ENCODE measurements around the gene CUBN.

CUBN gene

DNA sequence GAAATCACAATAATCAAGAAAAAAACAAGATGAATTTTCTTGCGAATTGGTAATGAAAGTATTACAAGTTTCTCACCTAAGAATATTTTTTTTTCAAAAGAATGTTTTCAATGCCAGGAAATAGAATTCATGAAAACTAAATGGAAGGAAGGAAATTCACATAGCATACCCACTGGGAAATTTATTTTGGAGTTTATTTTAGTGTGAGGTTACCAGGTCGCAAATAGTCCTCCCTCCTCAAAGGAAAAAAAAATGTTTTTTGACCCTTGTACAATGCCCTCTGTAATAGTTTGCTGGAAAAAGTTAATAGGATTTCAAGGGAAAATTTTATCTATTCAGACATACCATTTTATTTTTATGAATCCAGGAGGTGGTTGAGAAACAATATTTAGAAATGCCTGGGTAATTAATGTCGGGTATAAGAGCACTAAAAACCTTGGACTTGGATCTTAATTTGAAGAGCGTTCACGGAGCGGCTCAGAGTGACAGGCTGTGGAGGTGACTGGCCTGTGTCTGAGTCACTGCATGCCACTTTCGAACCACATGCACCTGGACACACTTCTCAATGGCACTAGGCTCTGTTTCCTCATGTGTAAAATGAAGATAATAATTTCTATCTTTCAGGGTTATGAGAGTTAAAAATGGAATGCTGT is 28.2 kb downstream of the CUBN start:
- DNase-seq: no peak

DNA sequence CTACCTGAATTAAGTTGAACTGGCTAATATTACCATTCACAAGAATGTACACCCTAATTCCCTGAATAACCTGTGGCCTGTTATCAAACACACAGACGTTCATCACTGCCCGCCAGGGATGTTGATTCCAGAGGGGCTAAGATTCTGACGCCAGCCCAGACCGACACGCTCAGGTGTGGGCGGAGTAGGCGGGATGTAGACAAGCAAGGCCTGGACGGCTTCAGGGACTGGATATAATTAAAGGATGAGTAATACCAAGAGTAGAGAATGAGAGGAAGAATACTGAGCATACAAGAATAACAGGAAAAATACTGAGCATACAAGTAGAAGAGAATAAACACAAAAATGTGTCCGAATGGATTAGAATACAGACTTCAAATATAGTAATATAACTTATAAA is 29.0 kb downstream of the CUBN start:
- DNase-seq: no peak

DNA sequence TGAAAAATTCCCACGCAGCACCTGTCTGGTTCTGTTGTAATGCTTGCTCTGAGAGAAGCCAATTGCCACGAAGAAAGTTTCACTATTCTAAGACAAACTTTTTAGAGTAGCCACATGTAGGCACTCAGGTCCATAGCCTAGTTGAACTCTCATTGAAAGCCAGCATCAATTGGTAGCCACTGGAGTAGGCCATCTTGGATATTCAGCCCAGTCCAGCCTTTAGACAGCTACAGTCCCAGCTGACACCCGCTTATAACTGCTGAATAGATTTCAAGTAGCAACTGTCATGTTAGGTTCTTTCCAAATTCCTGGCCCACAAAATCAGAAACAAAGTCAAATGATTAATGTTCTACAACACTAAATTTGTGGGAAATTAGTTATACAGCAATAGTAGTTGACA is 31.6 kb downstream of the CUBN start:
- DNase-seq: no peak

DNA sequence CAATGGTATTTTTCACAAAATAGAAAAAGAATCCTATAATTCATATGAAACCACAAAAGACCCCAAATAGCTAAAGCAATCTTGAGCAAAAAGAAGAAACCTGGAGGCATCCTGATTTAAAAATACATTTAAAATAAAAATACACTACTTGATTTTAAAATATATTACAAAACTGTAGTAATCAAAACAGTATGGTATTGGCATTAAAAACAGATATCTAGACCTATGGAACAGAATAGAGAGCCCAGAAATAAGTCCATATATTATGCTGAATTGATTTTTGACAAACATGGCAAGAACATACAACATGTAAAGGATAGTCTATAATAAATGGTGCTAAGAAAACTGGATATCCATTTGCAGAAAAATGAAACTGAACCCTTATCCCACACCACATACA is 34.8 kb downstream of the CUBN start:
- DNase-seq: no peak

DNA sequence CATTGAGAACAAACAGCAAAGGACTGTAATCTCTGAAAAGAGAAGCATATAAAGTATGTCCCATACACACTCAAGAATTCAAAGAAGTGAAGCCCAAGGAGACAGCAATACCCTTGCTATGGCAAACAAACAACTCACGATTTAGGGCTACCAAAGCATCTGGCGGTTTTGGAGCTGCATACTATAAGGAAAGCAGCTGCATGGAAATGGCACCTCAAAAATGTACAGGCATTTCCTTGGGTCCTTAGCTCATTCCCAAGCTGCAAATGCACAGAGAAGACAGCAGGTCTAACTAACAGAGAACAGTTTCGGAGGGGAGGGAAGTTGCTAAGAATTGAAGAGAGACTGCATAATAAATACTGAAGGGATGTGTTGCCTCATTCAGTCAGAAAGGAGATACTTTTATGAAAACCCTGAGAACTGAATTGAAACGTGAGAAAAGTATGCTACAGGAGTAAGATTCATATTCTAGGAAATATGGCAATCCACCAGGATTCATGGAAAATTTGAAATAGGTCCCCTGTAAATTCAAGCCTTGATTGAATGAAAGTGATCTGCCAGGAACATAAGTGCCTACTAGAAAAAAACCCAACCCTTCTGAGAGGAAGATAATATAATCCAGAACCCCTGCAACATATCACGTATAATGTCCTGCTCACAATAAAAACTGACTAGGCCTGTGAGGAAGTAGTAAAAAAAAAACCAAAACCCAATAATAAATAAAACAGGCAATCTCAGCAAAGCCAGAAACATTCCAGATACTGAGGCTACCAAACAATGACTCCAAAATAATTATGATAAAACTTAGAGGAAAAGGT is 36.4 kb downstream of the CUBN start:
- DNase-seq: no peak

DNA sequence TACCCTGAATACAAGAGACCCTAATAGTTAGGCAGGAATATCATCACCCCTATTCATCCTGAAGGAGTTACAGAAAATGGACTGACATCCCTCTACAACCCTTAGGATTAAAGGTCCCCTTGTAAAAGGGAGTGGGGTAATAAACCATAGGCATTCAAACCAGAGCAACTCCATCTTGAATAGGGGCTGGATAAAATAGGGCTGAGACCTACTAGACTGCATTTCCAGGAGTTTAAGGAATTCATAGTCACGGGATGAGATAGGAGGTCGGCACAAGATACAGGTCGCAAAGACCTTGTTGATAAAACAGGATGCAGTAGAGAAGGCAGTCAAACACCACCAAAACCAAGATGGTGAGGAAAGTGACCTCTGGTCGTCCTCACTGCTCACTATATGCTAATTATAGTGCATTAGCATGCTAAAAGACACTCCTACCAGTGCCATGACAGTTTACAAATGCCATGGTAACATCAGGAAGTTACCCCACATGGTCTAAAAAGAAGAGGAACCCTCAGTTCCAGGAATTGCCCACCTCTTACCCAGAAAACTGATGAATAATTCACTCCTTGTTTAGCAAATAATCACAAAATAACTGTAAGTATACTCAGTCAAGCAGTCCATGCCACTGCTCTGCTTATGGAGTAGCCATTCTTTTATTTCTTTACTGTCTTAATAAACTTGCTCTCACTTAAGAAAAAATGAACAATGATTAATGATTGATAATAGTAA is 37.2 kb downstream of the CUBN start:
- DNase-seq: no peak

DNA sequence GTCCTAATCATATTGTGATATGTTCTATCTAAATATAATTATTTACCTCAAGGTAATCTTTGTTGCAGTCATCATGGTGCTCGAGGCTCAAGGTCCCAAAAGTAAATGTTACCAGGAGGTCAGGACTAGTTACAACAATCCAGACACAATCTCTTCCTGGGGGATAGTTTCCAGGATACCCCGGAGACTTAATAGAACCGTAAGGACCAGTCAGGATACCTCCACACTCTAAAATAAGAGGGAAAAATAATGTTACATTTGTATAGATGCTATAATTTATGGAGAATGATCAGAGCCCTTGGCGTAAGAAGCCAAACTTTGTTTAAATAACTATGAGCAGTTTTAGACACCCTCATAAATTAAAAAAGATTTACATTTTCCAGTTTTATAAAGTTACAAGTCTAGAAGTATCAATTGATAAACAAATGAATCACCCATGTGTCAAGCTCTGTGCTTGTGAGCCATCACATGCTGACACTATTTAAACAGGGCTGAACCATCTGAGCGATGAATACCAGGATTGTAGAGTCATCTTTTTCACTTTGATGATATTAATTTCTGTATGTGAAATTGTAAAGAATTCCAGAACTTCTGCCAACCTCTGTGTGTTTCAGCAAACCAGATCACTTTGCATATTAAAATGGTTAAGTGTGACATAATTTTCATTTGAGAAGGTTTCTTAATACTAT is 41.3 kb downstream of the CUBN start:
- peak; percentile 92 for DNase-seq

DNA sequence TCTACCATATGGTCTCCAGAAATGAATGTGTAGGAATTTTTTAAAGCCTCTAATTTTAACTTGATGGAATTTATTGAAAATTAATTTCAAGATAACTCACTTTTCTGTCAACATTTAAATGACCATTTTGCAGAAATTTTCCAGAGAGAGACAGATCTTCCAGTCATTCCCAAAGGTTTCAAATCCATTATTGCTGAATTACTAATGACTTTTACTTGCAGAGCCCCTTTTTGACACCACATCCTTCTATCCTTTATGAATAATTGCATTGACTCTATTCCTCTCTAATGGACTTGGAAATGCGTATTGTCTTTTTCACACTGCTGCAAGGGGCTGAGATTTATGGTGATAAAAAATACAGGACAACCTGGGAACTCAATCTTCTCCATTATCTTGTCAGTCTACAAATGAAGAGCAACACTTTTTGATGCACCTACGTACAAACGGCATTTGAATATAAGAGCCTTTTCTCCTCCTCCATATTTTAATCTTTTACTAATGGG is 42.7 kb downstream of the CUBN start:
- DNase-seq: no peak

DNA sequence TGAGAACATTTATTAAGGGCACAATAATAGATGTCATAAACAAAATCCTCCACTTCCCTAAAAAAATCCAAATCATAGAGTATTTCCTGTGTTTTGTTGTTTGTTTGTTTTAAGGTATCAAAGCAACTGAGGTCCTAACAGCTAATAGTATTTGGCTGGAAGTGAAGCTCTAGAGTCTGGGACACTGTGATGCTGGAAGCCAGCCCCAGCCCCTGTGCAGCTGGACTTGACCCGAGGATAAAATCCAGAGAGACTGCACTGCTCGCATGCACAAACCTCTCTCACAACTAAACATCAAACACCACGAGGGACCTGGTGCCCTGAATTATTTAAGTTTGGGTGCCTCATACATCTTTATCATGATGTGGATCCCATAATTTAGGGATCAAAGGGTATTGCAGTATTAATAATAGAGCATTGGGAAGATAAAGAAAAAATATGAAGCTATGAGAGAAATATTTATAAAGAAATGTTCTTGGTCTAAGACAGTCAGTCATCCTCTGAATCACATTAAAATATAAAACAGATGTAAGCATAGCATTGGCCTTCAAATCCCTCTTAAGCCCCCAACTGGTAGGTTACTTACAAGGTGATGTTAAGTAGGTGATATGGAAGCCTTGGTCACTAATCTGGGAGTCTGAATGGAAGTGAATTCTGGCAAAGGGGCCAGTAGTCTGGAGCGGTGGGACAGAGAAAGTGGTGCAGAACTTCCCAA is 44.4 kb downstream of the CUBN start:
- DNase-seq: peak; percentile 41

DNA sequence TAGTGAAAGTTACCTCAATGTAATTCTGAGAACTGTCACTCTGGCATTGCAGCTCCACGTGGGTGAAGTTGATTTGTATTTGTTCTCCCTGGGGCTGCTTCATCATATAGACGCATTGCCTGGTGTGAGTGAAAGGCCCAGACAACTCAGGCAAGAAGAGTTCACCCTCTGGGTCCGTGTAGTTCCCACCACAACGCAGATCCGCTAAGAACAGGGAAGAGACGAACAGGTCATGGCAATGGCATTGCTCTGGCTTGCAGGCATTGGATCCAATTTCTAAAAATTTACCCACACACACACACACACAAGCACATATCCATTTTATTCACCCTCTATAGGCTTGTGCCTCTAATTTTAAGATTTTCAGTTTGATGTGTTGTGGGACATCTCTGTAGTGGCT is 45.4 kb downstream of the CUBN start:
- no peak for DNase-seq

DNA sequence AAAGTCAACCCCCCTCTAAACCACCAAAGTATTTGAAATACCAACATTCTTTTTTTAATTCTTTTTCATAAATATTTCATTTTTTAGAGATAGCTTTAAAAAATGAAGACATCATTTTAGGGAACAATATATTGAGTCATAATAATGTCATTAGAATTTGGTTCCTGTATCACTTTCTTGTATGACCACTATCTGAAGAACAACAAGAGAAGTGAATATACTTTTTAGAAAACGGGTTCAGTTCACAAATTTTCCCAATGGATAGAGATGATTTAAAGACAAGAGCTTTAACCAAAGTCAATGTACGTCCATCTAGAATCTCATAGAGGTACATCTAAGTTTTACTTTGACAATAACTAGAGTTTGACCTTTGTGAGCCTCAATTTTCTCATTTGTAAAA is 48.2 kb downstream of the CUBN start:
- no peak for DNase-seq

DNA sequence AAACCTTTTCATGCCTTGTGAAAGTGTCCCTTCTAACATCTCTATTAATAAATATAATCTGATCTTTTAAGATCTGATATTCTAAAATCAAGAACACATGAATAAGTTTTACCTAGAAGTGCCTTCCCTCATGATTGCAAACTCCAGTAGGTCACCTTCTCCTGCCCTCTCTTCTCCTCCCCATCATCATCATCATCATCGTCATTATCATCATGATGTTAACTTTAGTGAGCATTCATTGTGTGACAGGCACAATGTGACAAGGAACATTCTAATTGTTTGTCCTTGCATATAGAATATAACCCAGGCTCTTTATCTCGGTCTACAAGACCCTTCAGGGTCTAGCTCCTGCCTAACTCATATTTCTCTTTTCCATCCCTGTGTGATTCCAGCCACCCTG is 51.7 kb downstream of the CUBN start:
- DNase-seq: no peak

DNA sequence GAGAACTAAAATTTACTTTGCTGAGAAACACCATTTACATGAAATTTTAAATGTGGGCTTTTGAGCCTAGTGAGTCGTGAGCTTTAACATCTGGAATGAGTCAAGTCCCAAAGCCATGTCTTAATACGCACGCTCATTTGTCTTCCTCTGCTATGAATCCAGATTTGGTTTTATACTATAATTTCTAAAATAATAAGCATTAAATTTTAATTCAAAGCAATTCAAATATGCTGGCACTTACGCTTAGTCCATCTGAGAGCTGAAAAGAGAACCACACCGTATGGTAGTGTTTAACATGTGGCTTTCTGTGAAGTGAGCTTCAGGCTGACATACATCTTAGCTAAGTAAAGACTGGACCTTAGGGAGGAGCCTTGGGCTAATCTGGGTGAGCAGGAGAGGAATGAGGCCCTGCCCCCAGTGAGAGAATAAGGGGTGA is 52.2 kb downstream of the CUBN start:
- DNase-seq: peak; percentile 60

DNA sequence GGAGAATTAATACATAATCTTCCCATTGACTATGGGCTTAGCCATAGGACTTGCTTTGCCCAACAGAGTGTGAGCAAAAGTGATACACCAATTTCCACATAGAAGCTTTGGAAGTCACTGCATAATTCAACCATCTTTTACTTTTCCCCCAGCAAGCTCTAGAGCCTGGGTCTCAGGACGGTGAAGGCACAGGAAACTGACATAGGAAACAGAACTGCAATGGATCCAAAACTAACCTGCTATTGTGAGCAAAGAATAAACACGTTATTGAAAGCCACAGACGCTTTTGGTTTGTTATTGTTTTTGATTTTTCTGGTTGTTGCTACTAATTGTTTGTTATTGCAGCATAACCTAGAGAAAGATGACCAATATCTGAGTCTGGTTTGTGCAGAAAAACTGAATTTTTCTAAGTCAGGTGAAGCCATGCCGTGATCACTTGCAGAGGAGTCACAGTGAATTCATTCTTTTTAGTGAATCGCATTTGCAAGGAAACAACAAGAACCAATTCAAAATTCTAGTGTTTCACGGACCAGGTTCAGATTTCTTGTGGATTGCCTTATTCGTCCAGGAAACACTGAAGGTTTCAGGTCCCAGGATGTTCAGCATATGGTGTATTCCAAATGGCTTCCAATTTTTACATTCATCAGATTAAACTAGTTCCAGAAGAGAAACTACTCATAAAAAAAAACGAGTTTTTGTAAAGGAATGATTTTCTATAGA is 52.8 kb downstream of the CUBN start:
- no peak for DNase-seq

DNA sequence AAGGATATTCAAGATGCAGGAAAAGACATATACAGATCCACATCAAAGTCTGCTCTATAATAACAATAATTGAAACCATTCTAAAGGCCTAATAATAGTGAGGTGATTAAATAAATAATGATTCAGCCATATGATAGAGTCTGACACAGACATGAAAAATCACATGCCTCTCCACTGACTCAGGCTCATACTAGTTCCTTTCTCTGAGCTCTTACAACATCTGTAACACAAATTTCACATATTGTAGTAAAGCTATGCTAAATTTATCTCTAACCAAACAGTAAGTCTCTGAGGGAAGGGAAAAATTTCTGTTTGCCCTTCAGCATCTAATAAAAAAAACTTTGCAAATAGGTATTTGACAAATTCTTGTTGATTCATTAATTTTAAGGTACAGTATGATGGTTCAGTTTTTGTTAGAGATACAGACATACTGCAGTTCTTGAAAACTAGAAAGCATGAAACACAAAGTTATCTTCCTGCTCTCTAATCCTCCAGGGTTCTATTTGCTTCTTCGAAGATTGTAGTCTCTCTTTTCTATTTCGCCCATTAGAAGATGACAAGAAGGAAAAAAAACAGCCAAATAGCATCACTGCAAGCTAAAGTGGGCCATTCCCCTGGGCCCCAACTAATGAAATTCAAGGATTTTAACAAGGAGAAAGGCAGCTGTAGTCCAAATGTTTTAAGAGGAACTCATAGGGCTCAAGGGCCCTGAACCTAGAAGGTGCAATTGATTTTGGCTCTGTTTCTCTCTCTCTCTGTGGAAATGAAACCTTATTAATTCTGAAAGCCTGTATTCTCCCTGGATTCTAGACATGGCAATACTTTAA is 53.9 kb downstream of the CUBN start:
- peak; percentile 98 for DNase-seq

DNA sequence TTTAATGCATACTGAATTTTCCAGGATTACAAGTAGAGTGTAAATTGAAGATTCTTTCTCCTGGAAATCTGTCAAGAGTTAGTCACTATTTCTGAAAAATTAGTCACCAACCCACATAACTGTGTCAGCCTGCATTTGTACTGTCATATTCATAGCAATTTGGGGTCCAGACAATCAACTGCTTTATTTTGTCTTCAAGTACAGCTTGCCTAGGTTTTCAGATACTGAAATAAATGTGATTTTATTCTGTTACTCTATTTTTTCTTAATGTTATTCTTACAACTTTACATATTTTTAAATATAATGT is 55.1 kb downstream of the CUBN start:
- DNase-seq: peak; percentile 89

DNA sequence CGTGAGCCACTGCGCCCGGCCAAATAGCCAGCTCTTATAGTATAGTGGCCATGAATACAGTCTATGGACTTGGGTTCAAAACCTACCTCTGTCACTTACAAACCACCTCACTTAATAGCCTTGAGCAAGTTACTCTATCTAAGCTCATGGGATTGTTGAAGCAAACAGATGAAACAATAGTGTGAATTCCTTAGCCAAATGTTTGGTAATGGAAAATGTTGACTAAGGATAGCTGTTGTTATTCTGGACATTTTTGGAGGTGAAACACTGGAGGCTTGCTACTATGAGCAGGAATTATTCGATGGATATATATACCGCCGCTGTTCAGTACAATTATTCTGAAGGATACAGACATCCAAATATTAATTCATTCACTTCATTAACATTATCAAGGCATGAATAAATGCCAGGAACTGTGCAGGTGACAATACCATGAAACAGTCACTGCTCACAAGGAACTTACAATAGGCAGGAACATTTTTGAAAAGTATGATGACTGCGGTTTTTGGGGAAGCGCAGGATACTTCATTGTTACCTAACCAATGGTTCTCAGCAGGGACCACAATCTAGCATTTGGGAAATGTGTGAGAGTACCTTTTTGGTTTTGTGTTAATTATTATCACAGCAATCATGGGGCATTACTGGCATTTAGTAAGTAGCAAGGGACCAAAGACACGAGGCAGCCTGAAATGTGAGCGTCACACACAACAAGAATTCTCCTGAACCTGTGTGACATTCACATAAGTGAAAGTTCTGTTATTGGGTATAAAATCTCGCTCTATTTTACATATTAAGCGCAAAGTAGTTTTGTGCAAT is 55.7 kb downstream of the CUBN start:
- DNase-seq: peak; percentile 59

DNA sequence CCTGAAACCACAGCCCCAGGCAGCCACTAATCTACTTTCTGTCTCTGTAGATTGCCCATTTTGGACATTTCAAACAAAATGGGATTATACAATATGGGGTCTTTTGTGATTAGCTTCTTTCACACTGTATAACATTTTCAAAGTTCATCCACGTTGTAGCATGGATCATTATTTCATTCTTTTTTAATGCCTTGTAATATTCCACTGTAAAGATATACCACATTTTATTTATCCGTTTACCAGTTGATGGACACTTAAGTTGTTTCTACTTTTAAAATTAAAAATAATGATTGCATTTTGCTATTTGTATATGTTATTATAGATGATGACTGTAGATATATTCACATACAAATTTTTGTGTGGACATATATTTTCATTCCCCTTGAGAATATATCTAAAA is 60.7 kb downstream of the CUBN start:
- DNase-seq: no peak

DNA sequence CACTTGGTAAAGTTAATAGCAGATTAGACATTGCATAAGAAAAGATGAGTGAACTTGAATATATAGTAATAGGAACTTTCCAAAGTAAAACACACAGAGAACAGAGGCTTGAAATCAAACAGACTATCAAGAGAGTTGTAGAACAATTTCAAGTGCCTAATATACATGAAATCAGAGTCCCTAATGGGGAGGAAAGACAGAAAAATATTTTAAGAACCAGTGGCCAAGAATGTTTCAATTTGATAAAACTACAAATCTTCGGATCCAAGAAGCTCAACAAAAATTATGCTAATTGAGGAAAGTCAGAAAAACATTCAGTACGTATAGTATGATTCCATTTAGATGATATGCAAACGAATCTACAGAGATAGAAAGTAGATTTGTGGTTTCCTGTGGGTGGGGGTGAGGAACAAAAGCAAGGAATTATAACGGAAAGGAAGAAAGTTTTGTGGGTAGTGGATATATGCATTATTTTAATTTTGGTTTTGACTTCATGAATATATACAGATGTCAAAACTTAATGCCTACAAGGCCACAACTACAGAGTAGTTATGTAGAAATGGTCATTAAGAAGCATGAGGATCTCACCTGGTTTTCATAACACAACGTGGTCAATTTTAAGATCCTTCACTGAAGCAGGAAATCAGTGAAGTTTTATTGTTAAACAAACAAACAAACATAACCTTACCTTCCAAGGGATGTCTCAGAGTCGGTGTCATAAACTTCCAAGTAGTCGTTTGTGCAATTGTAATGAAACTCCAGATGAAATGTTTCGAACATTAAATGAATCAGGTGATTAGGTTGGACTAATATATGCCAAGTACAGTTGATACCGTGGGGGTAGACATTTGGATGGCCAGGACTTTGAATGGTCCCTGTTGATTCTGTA is 62.0 kb downstream of the CUBN start:
- peak; percentile 67 for DNase-seq

Measured in fibroblast of skin of back (primary cell).